HG03520 (cell line): ENCODE measurements around the gene DYNC1I1.

ENCODE experiments used
- ATAC-seq: cut with Tn5 transposase; IDR thresholded peaks from one replicate; pipeline ENCODE4 v1.9.1; 2021; ENCODE audit warnings: mild to moderate bottlenecking, moderate library complexity; ENCODE audit not compliant: unreplicated experiment

DYNC1I1 gene

GRCh38 chr7:96121752-96122151 lies 349.4 kb downstream of the DYNC1I1 start:
- ATAC-seq = no peak

DNA sequence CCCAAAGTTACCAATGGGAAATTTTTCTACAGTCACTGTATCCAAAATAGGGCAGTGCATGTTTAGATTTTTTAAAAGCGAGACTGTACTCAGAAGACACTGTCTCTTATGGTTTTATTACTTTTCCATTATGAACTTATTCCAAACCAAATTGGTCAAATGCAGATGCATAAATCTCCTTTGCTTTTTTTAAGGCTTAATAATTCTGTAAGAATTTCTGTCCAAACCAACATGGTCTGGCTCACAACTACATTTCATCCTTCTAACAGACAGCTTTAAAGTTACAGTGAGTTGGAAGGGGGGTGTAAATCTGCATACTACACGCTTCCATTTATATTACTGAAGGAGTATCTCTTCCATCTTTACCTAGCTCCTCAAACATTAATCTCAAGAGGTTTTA lies 350.4 kb downstream of the DYNC1I1 start:
- no peak for ATAC-seq

DNA sequence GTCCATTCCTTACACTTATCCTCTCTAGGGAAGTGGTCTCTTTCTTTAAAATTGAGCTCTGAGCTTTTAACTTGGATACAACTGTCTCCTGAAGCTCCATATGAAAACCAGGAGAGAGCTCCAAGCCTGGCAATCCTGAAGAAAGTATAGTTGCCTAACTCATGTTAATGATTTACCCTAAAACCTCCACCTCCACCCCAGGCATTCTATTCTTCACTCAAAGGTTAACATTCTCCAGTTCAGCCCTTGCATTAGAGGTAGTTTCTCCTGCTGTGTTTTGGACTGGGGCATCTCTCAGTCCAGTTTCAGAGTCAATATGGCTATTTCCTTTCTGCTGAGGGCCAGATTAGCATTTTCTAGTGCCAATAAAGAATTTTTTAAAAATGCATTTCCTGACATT lies 354.0 kb downstream of the DYNC1I1 start:
- ATAC-seq = no peak

DNA sequence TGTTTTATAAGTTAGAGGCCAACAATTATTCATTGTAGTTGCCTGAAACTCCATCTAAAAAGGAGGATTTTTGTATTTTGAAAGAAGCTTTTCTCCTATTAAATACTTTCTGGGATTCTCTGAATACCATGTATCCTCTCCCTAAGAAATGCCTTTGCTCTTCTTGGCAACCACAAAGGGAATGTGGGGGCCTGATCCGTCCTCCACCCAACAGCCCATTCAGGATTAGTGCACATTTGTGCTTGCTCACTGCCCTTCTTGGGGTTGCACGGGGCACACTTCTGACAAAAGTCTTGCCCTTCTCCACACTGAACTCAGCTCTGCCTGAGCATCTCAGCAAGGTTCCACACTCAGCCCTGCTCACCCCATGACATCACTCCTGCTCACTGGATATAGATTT lies 355.4 kb downstream of the DYNC1I1 start:
- no peak for ATAC-seq

DNA sequence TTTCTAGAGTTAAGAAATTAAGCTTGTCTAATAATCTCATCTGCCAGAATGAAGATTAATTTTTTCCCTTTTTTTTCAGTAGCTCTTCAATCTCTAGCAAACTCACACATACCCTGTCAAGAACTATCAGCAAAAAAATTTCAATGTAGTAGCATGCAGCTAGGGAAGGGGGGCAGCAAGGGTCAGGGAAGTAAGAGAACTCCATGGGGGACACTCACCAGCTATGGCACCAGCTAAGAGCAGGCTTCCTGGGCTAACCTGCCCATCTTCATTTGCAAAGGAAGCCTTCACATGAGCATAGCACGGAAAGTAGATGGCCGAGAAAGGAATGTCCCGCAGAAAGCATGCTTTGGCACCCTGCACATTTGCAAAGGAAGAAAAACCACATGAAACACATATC lies 359.2 kb downstream of the DYNC1I1 start:
- no peak for ATAC-seq

DNA sequence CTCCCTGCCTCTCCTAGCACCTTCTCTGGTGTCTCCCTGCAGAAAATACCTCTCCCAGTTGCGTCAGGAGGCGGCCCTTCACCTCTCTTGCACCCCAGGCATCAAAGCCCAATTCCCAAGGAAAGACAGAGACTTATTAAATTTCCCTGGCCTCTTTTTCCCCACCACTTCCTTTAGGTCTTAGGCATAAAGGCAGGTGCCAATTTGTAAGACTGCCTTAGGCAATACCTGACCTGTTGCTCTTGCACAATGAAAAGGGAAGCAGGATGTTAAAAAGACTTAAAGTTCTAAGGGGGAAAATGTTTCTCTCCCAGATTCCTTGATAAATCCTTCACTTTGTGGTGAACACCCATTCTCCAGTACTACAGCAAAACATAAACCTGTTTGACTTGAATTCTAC lies 362.9 kb downstream of the DYNC1I1 start:
- ATAC-seq = no peak

DNA sequence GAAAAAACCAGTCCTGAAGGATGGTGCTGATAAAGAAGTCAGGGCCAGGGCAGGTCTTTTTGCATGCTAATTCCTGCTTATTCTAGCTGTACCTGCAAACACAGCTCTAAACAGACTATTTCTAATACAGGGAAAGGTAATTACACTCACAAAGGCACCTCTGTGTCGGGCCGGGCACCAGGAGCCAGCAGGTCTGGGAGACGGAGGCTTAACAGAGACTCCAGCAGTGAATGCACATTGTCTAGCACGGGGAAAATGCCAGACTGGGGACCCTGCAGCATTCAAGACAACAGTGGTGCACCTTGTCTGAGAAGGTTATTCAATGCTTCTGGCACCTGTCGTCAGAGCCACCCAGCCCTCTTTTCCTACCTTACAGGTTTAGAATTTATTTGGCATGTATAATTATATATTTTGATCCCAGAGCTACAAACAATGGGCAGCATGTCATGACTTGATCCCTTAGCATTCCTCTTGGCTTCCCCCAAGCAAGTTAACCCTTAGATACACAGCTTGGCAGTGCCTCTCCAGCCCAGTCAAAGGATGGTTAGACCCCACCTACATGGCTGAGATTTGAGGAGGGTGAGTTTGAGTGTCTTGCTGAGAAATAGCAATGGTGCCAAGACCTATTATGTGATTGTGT lies 364.4 kb downstream of the DYNC1I1 start:
- ATAC-seq = no peak

- ATAC-seq = no peak
These were observed 371.3 kb downstream of the DYNC1I1 start for GRCh38 chr7:96143495-96144259.

DNA sequence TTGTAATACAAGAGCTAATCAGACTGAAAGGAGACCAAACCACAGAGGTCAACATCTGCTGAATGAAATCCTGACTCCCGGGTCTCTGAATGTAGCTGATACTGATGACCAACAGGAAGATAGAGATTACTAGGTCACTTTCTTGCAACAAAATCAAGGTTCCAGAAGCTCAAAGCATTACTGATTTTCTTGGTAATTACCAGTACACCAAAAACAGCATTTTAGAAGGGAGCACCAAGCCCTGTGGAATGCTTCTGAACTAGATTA lies 371.8 kb downstream of the DYNC1I1 start:
- no peak for ATAC-seq
